ENCODE data around the gene TMEM259.

GRCh38 chr19:1007399-1008251, 13.3 kb downstream of the TMEM259 start:
- no peak for TF ChIP-seq CTCF (IDR thresholded peaks at IDR 0.05 in 2 of 3, conservative IDR thresholded peaks at IDR 0.05 in 1 of 3; ENCODE audit: borderline replicate concordance in 1 of 3, insufficient read depth in 1 of 3, low read depth in 2 of 3, low read length in 2 of 3)
- no peak for TF ChIP-seq POLR2A (IDR thresholded peaks at IDR 0.05; ENCODE audit: borderline replicate concordance, extremely low read depth, insufficient read depth, insufficient read length)
- TF ChIP-seq REST (IDR thresholded peaks at IDR 0.05; ENCODE audit: low read depth), result no peak
- no peak for TF ChIP-seq TCF7L2 (IDR thresholded peaks at IDR 0.05; ENCODE audit: borderline replicate concordance, extremely low read depth, insufficient read depth, insufficient read length)
- no peak for TF ChIP-seq SIN3A (IDR thresholded peaks at IDR 0.05; ENCODE audit: low read depth)
- no peak for TF ChIP-seq CEBPB (IDR thresholded peaks at IDR 0.05; ENCODE audit: low read depth)
- TF ChIP-seq POLR2AphosphoS5 (IDR thresholded peaks at IDR 0.05; ENCODE audit: low read depth, low read length), result no peak
- TF ChIP-seq EZH2 (IDR thresholded peaks at IDR 0.05), result no peak
- TF ChIP-seq ATF3 (IDR thresholded peaks at IDR 0.05), result no peak
- TF ChIP-seq EZH2phosphoT487 (IDR thresholded peaks at IDR 0.05; ENCODE audit: borderline replicate concordance), result no peak
- no peak for TF ChIP-seq JUND (IDR thresholded peaks at IDR 0.05)
- TF ChIP-seq SRF (IDR thresholded peaks at IDR 0.05; ENCODE audit: low read depth), result no peak
- TF ChIP-seq SP1 (IDR thresholded peaks at IDR 0.05; ENCODE audit: low read depth), result no peak
- no peak for TF ChIP-seq FOSL1 (IDR thresholded peaks at IDR 0.05; ENCODE audit: low read depth)

All from HCT116 (cell line).